GM19328 (cell line): ENCODE results near the gene RPS15A.

Experiments used
- ATAC-seq: cut with Tn5 transposase; IDR thresholded peaks from one replicate; pipeline ENCODE4 v1.9.1; 2021; ENCODE audit warnings: mild to moderate bottlenecking, moderate library complexity; ENCODE audit not compliant: unreplicated experiment

RPS15A gene

GRCh38 chr16:18789850-18790706 lies at the start of gene RPS15A:
Gene RPS15A, minus strand, starts transcription at chr16:18790334. Its CDS starts 1,221 bp downstream, at chr16:18789113.
- peak; percentile 81 for ATAC-seq

- no peak for ATAC-seq
Measured at GRCh38 chr16:18839555-18839954, 49.4 kb upstream of the RPS15A start.

GRCh38 chr16:18836702-18837101 lies 46.6 kb upstream of the RPS15A start:
- no peak for ATAC-seq

- no peak for ATAC-seq
Measured at GRCh38 chr16:18834864-18835263, 44.7 kb upstream of the RPS15A start.

GRCh38 chr16:18833707-18834505 lies 43.8 kb upstream of the RPS15A start:
- ATAC-seq = no peak

- ATAC-seq = no peak
Measured at GRCh38 chr16:18832613-18833012, 42.5 kb upstream of the RPS15A start.

- ATAC-seq = no peak
Measured at GRCh38 chr16:18832006-18832405, 41.9 kb upstream of the RPS15A start.

- no peak for ATAC-seq
Measured at GRCh38 chr16:18829251-18829650, 39.1 kb upstream of the RPS15A start.

GRCh38 chr16:18827890-18828289 lies 37.8 kb upstream of the RPS15A start:
- no peak for ATAC-seq

- ATAC-seq = no peak
Measured at GRCh38 chr16:18816286-18816685, 26.2 kb upstream of the RPS15A start.

- no peak for ATAC-seq
Measured at GRCh38 chr16:18811925-18812324, 21.8 kb upstream of the RPS15A start.

GRCh38 chr16:18809165-18809564 lies 19.0 kb upstream of the RPS15A start:
- ATAC-seq = no peak

GRCh38 chr16:18805257-18805773 lies 15.2 kb upstream of the RPS15A start:
- no peak for ATAC-seq

GRCh38 chr16:18804540-18804939 lies 14.4 kb upstream of the RPS15A start:
- ATAC-seq = no peak

GRCh38 chr16:18803569-18804462 lies 13.7 kb upstream of the RPS15A start:
- ATAC-seq = no peak

- no peak for ATAC-seq
Measured at GRCh38 chr16:18802767-18803343, 12.7 kb upstream of the RPS15A start.

- peak; percentile 93 for ATAC-seq
Measured at GRCh38 chr16:18801145-18801972, 11.2 kb upstream of the RPS15A start, which contains the start of gene ARL6IP1. Gene ARL6IP1, minus strand, starts transcription at chr16:18801549. Its CDS starts 83 bp downstream, at chr16:18801466.

GRCh38 chr16:18800775-18801144 lies 10.6 kb upstream of the RPS15A start:
- ATAC-seq = no peak

- no peak for ATAC-seq
Measured at GRCh38 chr16:18800293-18800692, 10.2 kb upstream of the RPS15A start.
